NB4 (cell line): ENCODE results near the gene C11orf97.

Experiments used
- CTCF ChIP-seq: IDR thresholded peaks from one replicate; pipeline ENCODE4 v1.5.1; 2012; ENCODE audit warnings: low read depth, low read length
- MAX ChIP-seq: IDR thresholded peaks from 2 replicates; pipeline ENCODE4 v1.6.1; 2011; ENCODE audit warnings: low read depth, low read length
- MYC ChIP-seq: IDR thresholded peaks from 2 replicates; pipeline ENCODE4 v1.6.1; 2011; ENCODE audit warnings: low read depth, low read length
- POLR2A ChIP-seq: IDR thresholded peaks from 2 replicates; pipeline ENCODE4 v1.6.1; 2011; ENCODE audit warnings: mild to moderate bottlenecking; ENCODE audit not compliant: insufficient read length; ENCODE audit errors: extremely low read depth

- TF ChIP-seq CTCF = no peak
- TF ChIP-seq MYC = no peak
- TF ChIP-seq MAX = no peak
- no peak for TF ChIP-seq POLR2A
Measured at GRCh38 chr11:94507485-94507884, 4.8 kb upstream of the C11orf97 start.
